GM12892 (cell line): Measurements from ENCODE around the gene CPNE1.

Experiments
- POLR2A ChIP-seq: IDR thresholded peaks from 2 replicates; pipeline ENCODE4 v1.6.1; 2011; ENCODE audit warnings: low read depth, low read length, control low read depth
- POLR2AphosphoS5 ChIP-seq: IDR thresholded peaks from 2 replicates; pipeline ENCODE4 v1.6.1; 2011; ENCODE audit warnings: low read depth, low read length, control low read depth
- TAF1 ChIP-seq: IDR thresholded peaks from 2 replicates; pipeline ENCODE4 v1.6.1; 2011; ENCODE audit warnings: low read depth, mild to moderate bottlenecking, control low read depth, low read length, borderline replicate concordance

DNA sequence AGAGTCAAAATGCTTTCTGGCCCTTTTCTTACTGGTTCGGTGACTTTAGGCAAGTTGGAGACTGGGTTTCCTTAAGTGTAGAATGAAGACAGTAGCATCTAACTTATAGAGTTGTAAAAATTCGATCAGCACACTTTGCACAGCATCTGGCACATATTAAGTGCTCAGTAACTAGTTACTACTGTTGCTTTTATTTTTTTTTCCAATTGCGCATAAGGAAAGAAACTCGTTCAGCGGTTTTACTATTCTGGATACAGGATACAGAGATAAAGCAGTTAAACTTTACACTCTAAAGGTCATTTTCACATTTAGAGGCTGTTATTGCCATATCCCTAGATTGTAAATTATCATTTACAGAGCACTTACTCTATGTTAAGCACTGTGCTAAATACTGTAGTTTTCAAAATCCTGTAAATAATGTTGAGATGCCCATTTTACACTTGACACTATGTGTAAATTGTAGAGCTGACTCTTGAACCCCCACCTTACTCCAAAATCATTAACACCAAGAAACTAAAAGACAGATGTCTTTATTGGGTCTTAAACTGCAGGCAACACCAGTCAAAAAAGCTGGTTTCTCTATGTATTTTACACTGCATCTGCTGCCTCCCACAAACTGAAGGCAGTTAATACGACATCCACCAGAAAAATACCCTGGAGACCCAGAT is 35.4 kb upstream of the CPNE1 start:
- TF ChIP-seq POLR2AphosphoS5 (no peak), POLR2A (no peak), TAF1 (no peak)
